H9 (cell line): ENCODE results near the gene RPL28. TPM values are rescaled to one million over a fixed set of nuclear protein-coding genes. Genes with fewer than 3 reads are reported as not detected.

Experiments
- DNase-seq: peaks from one replicate; pipeline ENCODE4 v3.0.0-alpha.2; 2017
- H2AFZ ChIP-seq: one replicate; pipeline ENCODE4 v1.6.1; 2013; ENCODE audit warnings: mild to moderate bottlenecking, low read length, control low read depth, moderate library complexity
- H2AK5ac ChIP-seq: 2 replicates; pipeline ENCODE4 v1.6.1; 2013; ENCODE audit warnings: low read length, control low read depth, mixed read lengths; ENCODE audit not compliant: insufficient read length
- H2BK120ac ChIP-seq: one replicate; pipeline ENCODE4 v1.6.1; 2013; ENCODE audit warnings: low read depth, mild to moderate bottlenecking, low read length, control low read depth, inconsistent platforms; ENCODE audit not compliant: poor library complexity, severe bottlenecking
- H2BK12ac ChIP-seq: 2 replicates; pipeline ENCODE4 v1.6.1; 2013; ENCODE audit warnings: low read length, control low read depth, mixed read lengths, low read depth; ENCODE audit not compliant: insufficient read length
- H2BK15ac ChIP-seq: 2 replicates; pipeline ENCODE4 v1.6.1; 2013; ENCODE audit warnings: low read depth, low read length, control low read depth
- H2BK20ac ChIP-seq: one replicate; pipeline ENCODE4 v1.6.1; 2013; ENCODE audit warnings: low read depth, mild to moderate bottlenecking, low read length, control low read depth, inconsistent platforms; ENCODE audit not compliant: poor library complexity, severe bottlenecking
- H2BK5ac ChIP-seq: 2 replicates; pipeline ENCODE4 v1.6.1; 2013; ENCODE audit warnings: low read length, control low read depth, mixed read lengths; ENCODE audit not compliant: insufficient read length
- H3K14ac ChIP-seq: 2 replicates; pipeline ENCODE4 v1.6.1; 2013; ENCODE audit warnings: low read length, control low read depth; ENCODE audit not compliant: insufficient read depth
- H3K18ac ChIP-seq: 2 replicates; pipeline ENCODE4 v1.6.1; 2013; ENCODE audit warnings: low read depth, mild to moderate bottlenecking, mixed read lengths, low read length, control low read depth; ENCODE audit not compliant: insufficient read length
- H3K23ac ChIP-seq: 2 replicates; pipeline ENCODE4 v1.6.1; 2013; ENCODE audit warnings: low read length, control low read depth, mixed read lengths, low read depth; ENCODE audit not compliant: insufficient read length
- H3K23me2 ChIP-seq: 2 replicates; pipeline ENCODE4 v1.6.1; 2013; ENCODE audit warnings: low read depth, mild to moderate bottlenecking, mixed read lengths, low read length, control low read depth; ENCODE audit not compliant: insufficient read length, poor library complexity, severe bottlenecking
- H3K27ac ChIP-seq: 2 replicates; pipeline ENCODE4 v1.5.1; 2013; ENCODE audit warnings: low read length, control low read depth, mixed read lengths, low read depth; ENCODE audit not compliant: insufficient read length
- H3K27me3 ChIP-seq: 2 replicates; pipeline ENCODE4 v1.6.1; 2013; ENCODE audit warnings: low read length, control low read depth, inconsistent platforms; ENCODE audit not compliant: insufficient read depth
- H3K4ac ChIP-seq: 2 replicates; pipeline ENCODE4 v1.6.1; 2013; ENCODE audit warnings: low read depth, mild to moderate bottlenecking, control low read depth, inconsistent platforms, low read length, moderate library complexity
- H3K4me1 ChIP-seq: 2 replicates; pipeline ENCODE4 v1.6.1; 2013; ENCODE audit warnings: low read length, control low read depth, inconsistent platforms; ENCODE audit not compliant: insufficient read depth
- H3K4me2 ChIP-seq: 2 replicates; pipeline ENCODE4 v1.6.1; 2013; ENCODE audit warnings: low read length, control low read depth, mixed read lengths; ENCODE audit not compliant: insufficient read length, insufficient read depth
- H3K56ac ChIP-seq: 2 replicates; pipeline ENCODE4 v1.6.1; 2013; ENCODE audit warnings: low read depth, mild to moderate bottlenecking, mixed read lengths, low read length, control low read depth; ENCODE audit not compliant: insufficient read length
- H3K79me1 ChIP-seq: 2 replicates; pipeline ENCODE4 v1.6.1; 2013; ENCODE audit warnings: low read depth, mild to moderate bottlenecking, moderate library complexity, low read length, control low read depth, inconsistent platforms; ENCODE audit not compliant: insufficient read depth, poor library complexity, severe bottlenecking
- H3K79me2 ChIP-seq: 2 replicates; pipeline ENCODE4 v1.6.1; 2013; ENCODE audit warnings: low read length, control low read depth, inconsistent platforms; ENCODE audit not compliant: insufficient read depth
- H3K9ac ChIP-seq: 2 replicates; pipeline ENCODE4 v1.6.1; 2013; ENCODE audit warnings: low read length, control low read depth, mixed read lengths; ENCODE audit not compliant: insufficient read length; ENCODE audit errors: extremely low read depth
- H3K9me3 ChIP-seq: one replicate; pipeline ENCODE4 v1.6.1; 2013; ENCODE audit warnings: low read depth, low read length, inconsistent platforms; ENCODE audit not compliant: control insufficient read depth
- H3T11ph ChIP-seq: one replicate; pipeline ENCODE4 v1.6.1; 2013; ENCODE audit warnings: mild to moderate bottlenecking, low read length, control low read depth, inconsistent platforms
- H4K20me1 ChIP-seq: one replicate; pipeline ENCODE4 v1.6.1; 2013; ENCODE audit not compliant: control insufficient read depth, insufficient read length, insufficient read depth
- H4K5ac ChIP-seq: 2 replicates; pipeline ENCODE4 v1.6.1; 2013; ENCODE audit warnings: low read depth, mild to moderate bottlenecking, mixed read lengths, low read length, control low read depth; ENCODE audit not compliant: insufficient read length
- H4K8ac ChIP-seq: replicated peaks from 2 replicates; pipeline ENCODE4 v1.6.1; 2013; ENCODE audit warnings: low read length, control low read depth, mixed read lengths, low read depth; ENCODE audit not compliant: insufficient read length
- H4K91ac ChIP-seq: 2 replicates; pipeline ENCODE4 v1.6.1; 2013; ENCODE audit warnings: low read depth, mild to moderate bottlenecking, moderate library complexity, mixed read lengths, low read length, control low read depth; ENCODE audit not compliant: insufficient read length
- H3K27ac Mint-ChIP-seq, 3 experiments: 2 replicates in 2 of 3; 3 replicates in 1 of 3; pipeline ENCODE4 v1.8.0; 2020 to 2021; ENCODE audit warnings: mixed read lengths in 3 of 3, mild to moderate bottlenecking in 1 of 3, moderate library complexity in 1 of 3
- H3K27me3 Mint-ChIP-seq: 2 replicates; pipeline ENCODE4 v1.8.0; 2021; ENCODE audit warnings: low read depth, mild to moderate bottlenecking, moderate library complexity, mixed read lengths
- H3K36me3 Mint-ChIP-seq, 3 experiments: 2 replicates in 2 of 3; 3 replicates in 1 of 3; pipeline ENCODE4 v1.8.0; 2020 to 2021; ENCODE audit warnings: low read depth in 3 of 3, mixed read lengths in 3 of 3; ENCODE audit not compliant: insufficient read depth in 1 of 3
- H3K4me1 Mint-ChIP-seq, 2 experiments: 2 replicates each; pipeline ENCODE4 v1.8.0; 2020; ENCODE audit warnings: mixed read lengths in 2 of 2
- H3K4me3 Mint-ChIP-seq, 2 experiments: 2 replicates in 1 of 2; 3 replicates in 1 of 2; pipeline ENCODE4 v1.8.0; 2020 to 2021; ENCODE audit warnings: mild to moderate bottlenecking in 2 of 2, mixed read lengths in 2 of 2, moderate library complexity in 1 of 2
- H3K9me3 Mint-ChIP-seq, 2 experiments: 2 replicates in 1 of 2; 3 replicates in 1 of 2; pipeline ENCODE4 v1.8.0; 2020; ENCODE audit warnings: mild to moderate bottlenecking in 2 of 2, mixed read lengths in 2 of 2, moderate library complexity in 1 of 2
- WGBS: extraction: QIAGEN DNeasy Blood & Tissue Kit; methylation state at CpG from one replicate; pipeline ENCODE4 v1.1.7; 2013; ENCODE audit warnings: missing lambda C conversion rate, low lambda C conversion rate, mixed read lengths; ENCODE audit not compliant: insufficient read length; ENCODE audit errors: extremely low coverage; 5-methylcytosine and 5-hydroxymethylcytosine counted together
- total RNA-seq: library from RNA; stranded (reverse); gene quantifications from 2 replicates; pipeline ENCODE4 v1.2.1, GENCODE V29; 2021
- TF ChIP-seq, protein P1 (sequence below): fragments of 200-600 bp; sonication (generic); conservative IDR thresholded peaks from 3 replicates; pipeline ENCODE4 v1.8.0; 2021; ENCODE audit warnings: antibody characterized with exemption, mild to moderate bottlenecking

RPL28 gene
- total RNA-seq, 1 experiment from 2014 or later = 2,076 TPM

GRCh38 chr19:55391191-55391670 lies 5.5 kb downstream of the RPL28 start:
- H3K9ac ChIP-seq = no peak overlapping the region
- peaks cover 8% of the 10 kb centered on the region for H3K23me2 ChIP-seq
- no CpG with 5 or more reads among the region's 12 CpGs for WGBS
- Mint-ChIP-seq H3K27me3 (no peaks in the 10 kb centered on the region; the same call in none of the 2 replicates), H3K4me1 (peaks cover 57 to 69% of the 10 kb centered on the region in 2 experiments), H3K9me3 (no peaks in the 10 kb centered on the region), H3K36me3 (peaks cover 35 to 45% (median 37%) of the 10 kb centered on the region in 3 experiments), H3K4me3 (peak overlapping the region in 1 of 2 experiments; percentile 5; a peak in 1 of 5 replicates), H3K27ac (no peak overlapping the region)
- H2BK15ac ChIP-seq = no peak overlapping the region
- peaks cover 3% of the 10 kb centered on the region for H4K20me1 ChIP-seq
- no peak overlapping the region for H3K23ac ChIP-seq
- H3K56ac ChIP-seq = no peak overlapping the region
- no peak overlapping the region for H2BK12ac ChIP-seq
- H3K79me1 ChIP-seq = peaks cover 15% of the 10 kb centered on the region
- no peak overlapping the region for H2BK5ac ChIP-seq
- H2AFZ ChIP-seq = no peak overlapping the region
- peaks cover 14% of the 10 kb centered on the region; the same call in 1 of the 2 replicates for H3K79me2 ChIP-seq
- TF ChIP-seq, protein P1, sequence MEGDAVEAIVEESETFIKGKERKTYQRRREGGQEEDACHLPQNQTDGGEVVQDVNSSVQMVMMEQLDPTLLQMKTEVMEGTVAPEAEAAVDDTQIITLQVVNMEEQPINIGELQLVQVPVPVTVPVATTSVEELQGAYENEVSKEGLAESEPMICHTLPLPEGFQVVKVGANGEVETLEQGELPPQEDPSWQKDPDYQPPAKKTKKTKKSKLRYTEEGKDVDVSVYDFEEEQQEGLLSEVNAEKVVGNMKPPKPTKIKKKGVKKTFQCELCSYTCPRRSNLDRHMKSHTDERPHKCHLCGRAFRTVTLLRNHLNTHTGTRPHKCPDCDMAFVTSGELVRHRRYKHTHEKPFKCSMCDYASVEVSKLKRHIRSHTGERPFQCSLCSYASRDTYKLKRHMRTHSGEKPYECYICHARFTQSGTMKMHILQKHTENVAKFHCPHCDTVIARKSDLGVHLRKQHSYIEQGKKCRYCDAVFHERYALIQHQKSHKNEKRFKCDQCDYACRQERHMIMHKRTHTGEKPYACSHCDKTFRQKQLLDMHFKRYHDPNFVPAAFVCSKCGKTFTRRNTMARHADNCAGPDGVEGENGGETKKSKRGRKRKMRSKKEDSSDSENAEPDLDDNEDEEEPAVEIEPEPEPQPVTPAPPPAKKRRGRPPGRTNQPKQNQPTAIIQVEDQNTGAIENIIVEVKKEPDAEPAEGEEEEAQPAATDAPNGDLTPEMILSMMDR = no peak
- H3T11ph ChIP-seq = no peak overlapping the region
- no peak overlapping the region for H2BK120ac ChIP-seq
- H4K91ac ChIP-seq = no peak overlapping the region
- DNase-seq = no peak
- H2AK5ac ChIP-seq = no peak overlapping the region
- H3K14ac ChIP-seq = no peak overlapping the region
- peaks cover 4% of the 10 kb centered on the region for H3K4me1 ChIP-seq
- no peak overlapping the region for H3K27ac ChIP-seq
- H3K4me2 ChIP-seq = no peak overlapping the region
- H2BK20ac ChIP-seq = no peak overlapping the region
- no peak overlapping the region for H3K18ac ChIP-seq
- no peaks in the 10 kb centered on the region for H3K9me3 ChIP-seq
- no peaks in the 10 kb centered on the region for H3K27me3 ChIP-seq
- H4K5ac ChIP-seq = no peak overlapping the region
- no peak overlapping the region for H3K4ac ChIP-seq
- no peak overlapping the region for H4K8ac ChIP-seq
